Fibroblast of villous mesenchyme (primary cell): ENCODE data around the gene GPR75. TPM values are rescaled to one million over a fixed set of nuclear protein-coding genes. Genes with fewer than 3 reads are reported as not detected.

Experiments used
- DNase-seq: peaks from one replicate; pipeline ENCODE4 v3.0.0-alpha.2; 2010; ENCODE audit warnings: low read depth
- H3K4me3 ChIP-seq: 2 replicates; pipeline ENCODE4 v1.5.1; 2011; ENCODE audit warnings: low read depth, mild to moderate bottlenecking, low read length
- total RNA-seq: library from RNA; depleted of rRNA; stranded (reverse); fragments of >200 nt; gene quantifications from 2 replicates; pipeline ENCODE4 v1.2.3, GENCODE V29; 2012
- TF ChIP-seq, protein P1 (sequence below): IDR thresholded peaks from 2 replicates; pipeline ENCODE4 v1.5.1; 2012; ENCODE audit warnings: low read depth, mild to moderate bottlenecking, low read length; ENCODE audit not compliant: insufficient read depth

GPR75 gene
- total RNA-seq, 1 donor, result 4.7 TPM

DNA sequence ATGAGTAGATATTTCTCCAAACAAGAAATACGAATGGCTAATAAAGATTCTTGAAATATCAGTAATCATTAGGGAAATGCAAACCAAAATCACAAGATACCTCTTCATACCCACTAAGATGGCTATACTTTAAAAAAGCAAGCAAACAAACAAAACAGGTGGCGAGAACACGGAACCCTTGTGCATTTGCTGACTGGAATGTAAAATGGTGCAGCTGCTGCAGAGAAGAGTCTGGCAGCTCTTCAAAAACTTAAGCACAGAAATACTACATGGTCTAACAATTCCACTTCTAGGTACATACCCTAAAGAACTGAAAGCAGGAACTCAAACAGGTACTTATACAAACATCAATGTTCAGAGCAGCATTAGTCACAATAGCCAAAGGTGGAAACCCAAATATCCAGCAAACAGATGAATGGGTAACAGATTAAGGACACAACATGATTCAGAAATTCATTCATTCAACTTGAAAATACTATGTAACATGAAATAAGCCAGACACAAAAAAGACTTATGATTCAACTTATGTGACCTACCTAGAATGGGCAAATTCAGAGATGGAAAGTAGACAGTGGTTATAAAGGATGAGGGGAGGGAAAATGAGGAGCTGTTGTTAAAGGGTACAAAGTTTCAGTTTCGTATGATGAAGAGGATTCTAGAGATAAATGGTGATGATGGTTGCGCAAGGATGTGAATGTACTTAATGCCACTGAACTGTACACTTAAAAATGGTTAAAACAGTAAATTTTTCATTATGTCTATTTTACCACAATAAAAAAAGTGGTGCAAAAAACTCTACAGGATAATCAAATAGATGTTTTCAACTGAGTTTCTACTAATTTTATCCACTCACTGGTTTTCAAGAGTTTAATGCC is 26.9 kb upstream of the GPR75 start:
- no peak for DNase-seq
- H3K4me3 ChIP-seq, result no peak overlapping the region
- TF ChIP-seq, protein P1, sequence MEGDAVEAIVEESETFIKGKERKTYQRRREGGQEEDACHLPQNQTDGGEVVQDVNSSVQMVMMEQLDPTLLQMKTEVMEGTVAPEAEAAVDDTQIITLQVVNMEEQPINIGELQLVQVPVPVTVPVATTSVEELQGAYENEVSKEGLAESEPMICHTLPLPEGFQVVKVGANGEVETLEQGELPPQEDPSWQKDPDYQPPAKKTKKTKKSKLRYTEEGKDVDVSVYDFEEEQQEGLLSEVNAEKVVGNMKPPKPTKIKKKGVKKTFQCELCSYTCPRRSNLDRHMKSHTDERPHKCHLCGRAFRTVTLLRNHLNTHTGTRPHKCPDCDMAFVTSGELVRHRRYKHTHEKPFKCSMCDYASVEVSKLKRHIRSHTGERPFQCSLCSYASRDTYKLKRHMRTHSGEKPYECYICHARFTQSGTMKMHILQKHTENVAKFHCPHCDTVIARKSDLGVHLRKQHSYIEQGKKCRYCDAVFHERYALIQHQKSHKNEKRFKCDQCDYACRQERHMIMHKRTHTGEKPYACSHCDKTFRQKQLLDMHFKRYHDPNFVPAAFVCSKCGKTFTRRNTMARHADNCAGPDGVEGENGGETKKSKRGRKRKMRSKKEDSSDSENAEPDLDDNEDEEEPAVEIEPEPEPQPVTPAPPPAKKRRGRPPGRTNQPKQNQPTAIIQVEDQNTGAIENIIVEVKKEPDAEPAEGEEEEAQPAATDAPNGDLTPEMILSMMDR, result no peak

DNA sequence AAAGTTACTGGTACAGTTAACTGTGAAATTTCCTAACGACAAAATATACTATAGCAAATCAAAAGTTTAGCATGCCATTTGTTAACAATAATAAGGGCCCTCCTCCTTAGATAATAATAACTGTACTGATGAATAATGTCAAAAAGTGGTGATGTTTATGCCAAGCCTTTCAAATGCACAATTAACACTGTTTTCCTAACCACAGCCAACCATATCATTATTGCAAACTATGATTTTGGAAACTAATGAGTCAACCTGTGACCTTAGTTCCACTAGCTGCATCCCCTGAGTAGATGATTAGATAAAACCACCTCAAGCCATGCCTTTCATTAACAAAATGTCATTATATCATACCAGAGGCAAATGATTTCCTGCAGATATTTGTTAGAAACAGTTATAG is 25.1 kb upstream of the GPR75 start:
- TF ChIP-seq, protein P1, result no peak
- no peak for DNase-seq
- no peak overlapping the region for H3K4me3 ChIP-seq

DNA sequence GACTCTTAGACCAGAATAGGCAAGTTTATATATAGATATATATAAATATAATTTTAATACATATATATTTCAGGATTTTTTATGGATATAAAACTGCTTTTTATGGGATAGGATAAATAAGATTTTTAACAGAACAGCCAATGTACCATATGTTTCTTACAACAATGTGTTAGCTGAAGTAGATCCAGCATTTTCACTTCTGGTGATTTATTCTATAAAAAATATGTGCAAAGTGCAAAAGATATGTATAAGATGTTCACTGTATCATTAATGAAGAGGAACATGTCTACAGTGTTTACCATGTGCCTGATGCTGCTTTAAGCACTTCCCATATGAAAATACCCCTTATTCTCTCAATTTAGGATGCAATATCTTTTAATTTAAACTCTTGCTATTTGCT is 22.2 kb upstream of the GPR75 start:
- H3K4me3 ChIP-seq, result no peak overlapping the region
- TF ChIP-seq, protein P1, result no peak
- no peak for DNase-seq

DNA sequence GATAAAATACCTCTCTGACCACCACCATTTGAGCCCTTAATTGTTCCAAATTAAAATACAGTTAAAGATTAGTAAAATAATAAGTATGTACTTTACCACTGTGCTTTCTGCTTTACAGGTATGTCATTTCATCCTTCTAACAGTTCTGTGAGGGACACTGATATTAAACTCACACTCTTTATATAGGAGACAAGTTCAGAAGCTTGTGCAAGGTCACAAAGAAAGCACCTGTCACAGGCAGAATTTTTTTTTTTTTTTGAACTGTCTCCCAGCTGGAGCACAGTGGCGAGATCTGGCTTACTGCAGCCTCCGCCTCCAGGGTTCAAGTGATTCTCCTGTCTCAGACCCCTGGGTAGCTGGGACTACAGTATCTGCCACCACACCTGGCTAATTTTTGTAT is 21.6 kb upstream of the GPR75 start:
- no peak for DNase-seq
- TF ChIP-seq, protein P1, result no peak
- H3K4me3 ChIP-seq, result no peak overlapping the region

DNA sequence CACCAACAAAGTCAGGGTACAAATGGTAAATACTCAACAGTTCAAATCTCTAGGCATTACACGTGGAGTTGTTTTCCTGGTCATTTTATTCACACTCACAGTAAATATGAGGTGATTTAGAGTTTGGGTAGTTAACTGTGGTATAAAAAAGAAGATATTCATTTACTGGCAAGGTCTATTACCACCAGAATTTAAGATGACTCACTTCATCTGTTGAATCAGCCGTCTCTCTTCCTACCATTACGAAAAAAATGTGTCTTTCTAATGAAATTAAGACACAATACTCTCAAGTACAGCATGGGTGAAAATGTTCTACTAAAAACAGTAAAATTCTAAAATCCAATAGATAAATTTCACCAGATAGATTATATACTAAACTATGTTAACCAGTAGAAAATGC is 21.0 kb upstream of the GPR75 start:
- no peak overlapping the region for H3K4me3 ChIP-seq
- DNase-seq, result peak; percentile 34
- TF ChIP-seq, protein P1, result no peak

DNA sequence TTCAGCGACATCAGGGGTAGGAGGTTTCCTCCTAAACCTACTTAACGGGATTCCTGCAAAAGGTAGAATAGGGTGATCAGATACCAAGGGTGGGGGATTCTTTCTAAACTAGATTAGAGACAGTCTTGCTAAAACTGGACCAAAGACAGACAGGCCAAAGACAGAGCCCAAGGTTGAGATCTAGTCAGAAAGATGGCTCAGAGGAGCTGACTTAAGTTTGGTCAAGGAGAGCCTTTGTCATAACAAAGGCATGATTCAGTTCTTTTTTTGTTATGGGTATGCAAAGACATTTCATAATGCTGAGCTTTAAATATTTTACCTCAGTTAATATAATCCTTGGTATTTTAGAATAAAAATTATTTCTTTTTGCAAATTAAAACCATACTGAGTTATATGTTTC is 17.8 kb upstream of the GPR75 start:
- no peak for DNase-seq
- TF ChIP-seq, protein P1, result no peak
- H3K4me3 ChIP-seq, result no peak overlapping the region
